Daoy (cell line): ENCODE results near the gene BRINP3. TPM values are rescaled to one million over a fixed set of nuclear protein-coding genes. Genes with fewer than 3 reads are reported as not detected.

Experiments used
- DNase-seq: peaks from one replicate; pipeline ENCODE4 v3.0.0-alpha.2; 2015; ENCODE audit warnings: low read depth
- total RNA-seq: library from RNA; depleted of rRNA; stranded (reverse); fragments of >200 nt; shearing (Covaris generic); gene quantifications from 2 replicates; pipeline ENCODE4 v1.2.3, GENCODE V29; 2014

The BRINP3 gene
- total RNA-seq, 1 experiment from 2014 or later, result not detected

DNA sequence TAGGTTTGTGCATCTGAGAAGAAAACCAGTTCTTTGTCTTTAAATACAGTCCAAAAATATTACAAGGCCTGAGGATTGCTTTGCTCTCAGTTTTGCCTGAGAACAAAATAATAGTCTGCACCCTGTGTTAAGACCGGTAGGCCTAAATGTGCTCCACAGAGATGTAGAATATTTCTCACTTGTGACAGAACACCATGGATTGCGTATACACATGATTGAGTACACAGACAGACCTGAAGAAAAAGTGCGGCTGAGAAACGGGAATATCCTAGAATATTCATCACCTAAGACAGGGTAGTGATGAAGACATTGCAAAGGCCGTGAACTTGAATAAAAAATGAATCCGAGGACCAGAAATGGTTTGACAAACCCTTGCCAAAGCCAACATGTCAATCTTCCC is 155.4 kb downstream of the BRINP3 start:
- DNase-seq, result no peak

DNA sequence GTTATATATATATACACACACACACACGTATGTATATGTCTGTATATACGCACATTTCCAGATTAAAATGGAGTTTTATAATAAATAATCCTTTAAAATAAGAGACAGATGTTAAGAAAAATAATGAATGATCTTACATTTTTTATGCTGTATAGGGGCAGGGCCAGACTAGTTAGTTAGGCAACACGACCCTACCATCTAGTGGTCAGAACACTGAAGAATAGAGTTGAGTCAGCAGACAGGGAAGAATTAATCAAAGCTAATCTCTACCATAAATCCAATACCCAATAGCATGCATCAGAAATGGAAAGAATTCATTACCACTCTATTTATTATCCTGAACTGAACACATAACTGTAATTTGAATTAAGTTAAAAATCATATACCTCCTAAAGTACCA is 156.7 kb downstream of the BRINP3 start:
- peak; percentile 3 for DNase-seq

DNA sequence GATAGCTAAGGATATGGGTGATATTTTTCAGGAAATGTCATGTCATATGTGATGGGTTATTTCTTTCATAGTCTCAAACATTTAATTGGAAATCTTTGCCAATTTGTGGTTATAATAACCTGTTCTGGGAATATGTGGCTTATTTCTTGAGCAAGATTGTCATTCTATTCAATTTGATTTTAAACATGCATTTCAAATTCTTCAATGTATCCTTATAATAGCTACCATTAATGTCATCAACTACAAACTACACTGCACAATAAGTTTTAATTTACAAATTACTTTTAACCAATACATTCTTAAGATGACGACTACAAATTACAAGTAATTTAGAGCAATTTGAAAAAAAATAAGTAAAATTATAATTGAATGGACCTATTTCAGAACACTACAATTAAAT is 164.9 kb downstream of the BRINP3 start:
- no peak for DNase-seq

DNA sequence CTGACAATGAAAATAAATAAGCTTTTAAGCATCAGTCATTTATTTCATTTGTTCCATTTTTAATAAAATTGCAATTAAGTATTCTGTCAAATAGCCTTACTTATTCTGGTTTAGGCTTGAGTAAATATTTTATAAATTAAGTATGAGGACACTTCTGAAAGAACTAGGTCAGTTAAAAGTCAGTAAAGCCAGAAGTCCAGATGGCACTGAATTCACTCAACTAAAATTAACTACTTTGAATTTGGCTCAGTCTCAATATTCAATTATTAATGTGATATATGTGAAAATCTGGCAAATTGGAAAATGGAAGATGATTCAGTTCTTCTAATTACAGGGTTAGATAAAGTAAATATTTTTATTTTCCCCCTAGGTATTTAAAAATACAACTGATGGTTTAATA is 174.2 kb downstream of the BRINP3 start:
- DNase-seq, result no peak

DNA sequence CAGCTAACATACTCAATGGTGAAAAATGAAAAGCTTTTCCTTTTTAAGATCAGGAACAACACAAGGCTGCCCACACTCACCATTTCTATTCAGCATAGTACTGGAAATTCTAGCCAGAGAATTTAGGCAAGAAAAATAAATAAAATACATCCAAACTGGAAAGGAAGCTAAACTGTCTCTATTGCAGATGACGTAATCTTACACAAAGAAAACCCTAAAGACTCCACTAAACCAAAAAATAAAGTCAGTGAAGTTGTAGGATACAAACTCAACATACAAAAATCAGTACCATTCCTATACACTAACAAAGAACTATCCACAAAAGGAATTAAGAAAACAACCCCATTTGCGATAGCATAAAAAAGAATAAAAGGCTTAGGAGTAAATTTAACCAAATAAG is 181.2 kb downstream of the BRINP3 start:
- DNase-seq, result no peak

DNA sequence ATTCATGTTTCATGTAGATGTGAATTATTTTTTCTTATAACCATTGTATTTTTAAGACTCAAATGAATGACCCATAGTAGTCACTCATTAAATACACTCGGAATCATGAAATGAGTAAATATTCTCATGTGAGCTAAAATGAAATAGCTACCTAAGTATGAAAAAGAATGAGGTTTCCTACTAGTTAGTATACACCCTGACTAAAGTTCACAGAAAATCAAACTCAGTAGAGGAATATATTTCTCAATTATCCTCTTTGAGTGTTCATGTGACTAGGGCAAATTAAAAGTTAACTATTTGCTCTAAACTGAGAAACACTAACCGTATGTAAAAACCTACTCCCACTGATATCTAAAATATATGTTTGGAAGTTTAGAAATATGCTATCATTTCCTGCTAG is 187.8 kb downstream of the BRINP3 start:
- DNase-seq, result no peak

DNA sequence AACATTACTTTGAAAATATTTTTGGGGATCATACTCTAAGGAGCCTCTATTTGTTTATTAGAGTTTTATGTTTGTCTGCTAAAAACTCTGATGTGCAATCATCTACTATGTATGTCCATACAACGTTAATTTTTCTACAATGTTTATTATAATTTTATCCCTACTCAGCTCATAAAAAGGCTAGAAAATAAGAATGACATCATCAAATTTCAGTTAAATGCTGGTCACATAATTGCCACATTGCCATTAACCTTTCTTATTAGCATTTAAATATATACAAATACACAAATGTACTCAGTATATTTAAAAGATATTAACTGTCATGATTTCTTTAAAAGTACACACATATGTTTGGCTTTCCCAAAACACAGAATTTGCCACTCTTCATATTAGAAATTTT is 191.6 kb downstream of the BRINP3 start:
- DNase-seq, result no peak

DNA sequence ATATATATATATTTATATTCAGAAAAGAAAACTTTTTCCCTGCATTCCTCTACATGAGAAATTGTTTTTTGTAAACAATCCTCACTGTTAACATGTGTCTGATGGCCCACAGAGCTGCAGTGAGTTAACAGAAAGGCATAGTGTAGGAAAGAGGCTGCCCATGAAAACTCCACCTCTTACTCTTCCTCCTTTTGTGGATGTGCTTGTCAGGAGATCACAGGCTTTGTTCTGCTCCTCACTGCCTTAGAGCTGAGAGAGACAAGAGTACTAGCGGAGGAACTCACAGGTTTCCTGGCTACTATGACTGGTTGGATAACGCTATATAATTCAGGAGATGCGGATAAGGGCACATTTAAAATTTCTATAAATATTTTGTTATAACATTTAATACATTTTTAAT is 200.6 kb downstream of the BRINP3 start:
- no peak for DNase-seq

DNA sequence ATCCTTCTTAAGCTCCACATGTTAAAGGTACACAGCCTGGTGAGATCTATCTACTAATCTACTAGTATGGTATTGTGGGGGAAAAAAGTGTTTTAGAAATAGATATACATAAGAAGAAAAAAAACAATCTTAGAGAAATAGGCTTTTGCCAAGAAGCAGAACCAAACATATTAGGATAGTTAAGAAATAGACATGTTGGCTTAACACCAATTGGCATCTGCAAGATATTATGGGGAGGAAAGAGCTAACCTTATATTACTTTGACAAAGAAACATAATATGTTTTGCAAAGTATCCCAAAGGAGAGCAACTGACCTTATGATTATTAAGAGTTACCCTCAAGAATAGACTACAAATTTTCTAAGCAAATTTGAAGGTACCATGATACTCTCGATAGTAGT is 202.9 kb downstream of the BRINP3 start:
- no peak for DNase-seq

DNA sequence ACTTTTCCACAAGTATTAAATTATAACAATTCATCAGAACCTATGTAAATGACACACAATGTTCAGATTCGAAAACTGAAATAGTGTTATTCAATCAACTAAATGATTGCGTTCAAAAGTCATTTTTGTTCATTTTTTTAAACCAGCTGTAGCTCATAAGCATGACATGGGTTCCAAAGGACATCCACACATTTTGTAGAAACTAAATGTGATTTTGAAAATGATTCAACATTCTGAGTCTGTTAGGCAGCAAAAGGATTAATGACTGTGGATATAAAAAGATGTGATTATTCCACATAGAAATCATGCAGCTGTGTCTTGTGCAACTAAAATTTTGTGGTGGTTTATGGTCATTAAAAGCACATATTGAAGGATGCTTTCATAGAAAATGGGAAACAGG is 204.5 kb downstream of the BRINP3 start:
- no peak for DNase-seq

DNA sequence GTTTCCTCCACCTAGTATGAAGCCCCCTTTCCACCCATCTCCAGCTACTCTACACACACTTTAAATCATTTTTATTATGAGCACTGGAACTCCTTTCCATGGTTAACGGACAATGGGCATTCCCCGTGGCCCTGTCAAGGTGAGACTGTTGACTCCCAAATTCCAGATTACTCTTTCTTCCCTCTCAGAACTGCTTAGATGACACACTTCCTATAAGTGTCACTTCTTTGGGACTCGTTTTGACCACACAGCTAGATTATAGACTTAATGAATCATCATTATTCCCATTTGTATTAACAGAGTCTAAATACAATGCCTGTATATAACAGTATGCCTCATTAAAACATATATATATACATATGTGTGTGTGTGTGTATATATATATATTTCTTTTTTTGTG is 215.1 kb downstream of the BRINP3 start:
- DNase-seq, result no peak

DNA sequence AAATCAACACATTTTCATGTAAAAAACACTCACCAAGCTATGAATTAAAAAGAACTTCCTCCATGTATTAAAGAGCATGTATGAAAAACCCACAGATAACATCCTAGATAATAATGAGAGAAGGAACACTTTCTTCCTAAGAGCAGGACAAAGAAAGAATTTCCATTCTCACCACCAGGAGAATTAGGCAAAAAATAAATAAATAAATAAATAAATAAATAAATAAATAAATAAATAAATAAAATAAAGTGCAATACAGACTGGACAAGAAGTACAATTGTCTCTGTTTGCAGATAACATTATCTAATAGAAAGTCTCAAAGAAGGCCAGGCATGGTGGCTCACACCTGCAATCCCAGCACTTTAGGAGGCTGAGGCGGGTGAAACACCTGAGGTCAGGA is 218.2 kb downstream of the BRINP3 start:
- DNase-seq, result no peak

DNA sequence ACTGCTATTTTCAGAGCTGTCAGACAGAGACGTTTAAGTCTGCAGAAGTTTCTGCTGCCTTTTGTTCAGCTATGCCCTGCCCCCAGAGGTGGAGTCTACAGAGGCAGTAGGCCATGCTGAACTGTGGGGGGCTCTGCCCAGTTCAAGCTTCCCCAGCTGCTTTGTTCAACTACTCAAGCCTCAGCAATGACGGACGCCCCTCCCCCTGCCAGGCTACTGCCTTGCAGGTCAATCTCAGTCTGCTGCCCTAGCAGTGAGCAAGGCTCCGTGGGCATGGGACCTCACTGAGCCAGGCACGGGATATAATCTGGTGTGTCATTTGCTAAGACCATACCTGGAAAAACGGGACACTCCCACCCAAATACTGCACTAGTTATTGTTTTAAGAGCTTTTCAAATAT is 219.7 kb downstream of the BRINP3 start:
- no peak for DNase-seq

DNA sequence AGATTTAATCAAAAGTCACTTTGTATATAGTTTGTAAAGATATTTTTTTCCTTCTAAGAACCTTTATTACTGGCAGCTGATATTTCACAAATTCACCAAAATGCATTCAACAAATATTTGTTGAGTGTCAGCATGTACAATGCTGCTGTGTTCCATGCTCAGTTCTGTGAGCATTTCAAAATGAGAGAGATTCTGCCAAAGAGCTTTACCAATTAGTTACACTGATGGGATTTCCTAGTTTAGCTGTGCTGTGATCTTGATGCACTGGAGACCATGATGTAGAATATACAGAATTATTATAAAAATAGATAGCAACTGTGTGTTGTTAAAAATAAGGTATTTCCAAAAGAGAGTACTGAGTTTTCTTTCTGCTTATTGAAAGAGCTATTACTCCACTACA is 225.6 kb downstream of the BRINP3 start:
- no peak for DNase-seq

DNA sequence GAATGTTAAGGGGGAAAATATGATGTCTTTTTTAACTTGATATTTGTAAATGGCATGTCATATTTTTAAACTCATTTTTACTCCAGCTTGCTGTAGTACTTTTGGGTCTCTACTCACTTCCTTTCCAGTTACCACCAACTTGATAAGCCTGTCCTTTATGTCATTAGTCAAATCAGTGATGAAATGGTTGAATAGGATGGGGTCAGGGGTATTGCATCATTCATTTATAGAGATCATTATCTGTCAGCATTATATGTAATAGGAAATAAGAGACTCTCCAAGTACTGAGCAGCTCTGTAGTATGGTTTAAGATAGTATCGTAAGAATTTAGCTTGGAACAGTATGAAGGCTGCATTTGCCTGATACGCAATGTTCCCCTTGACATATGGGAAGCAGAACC is 227.3 kb downstream of the BRINP3 start:
- no peak for DNase-seq

DNA sequence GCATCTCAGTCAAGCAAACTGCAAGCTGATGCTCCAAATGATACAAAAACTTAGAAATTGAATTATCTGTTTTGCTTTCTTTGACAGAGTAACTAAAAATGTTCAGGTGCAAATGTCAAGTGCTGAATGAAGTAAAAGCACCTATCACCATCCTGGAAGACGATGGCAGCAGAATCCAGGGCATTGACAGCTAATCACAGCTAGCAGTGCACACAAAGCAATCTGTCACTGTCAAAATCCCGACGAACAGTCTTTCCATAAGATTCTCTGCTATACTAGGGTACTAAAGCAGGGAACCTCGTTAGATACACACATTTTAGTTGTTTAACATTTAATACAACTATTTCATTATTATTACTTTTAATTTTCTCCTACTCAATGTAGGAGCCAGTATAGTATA is 233.3 kb downstream of the BRINP3 start:
- DNase-seq, result no peak

DNA sequence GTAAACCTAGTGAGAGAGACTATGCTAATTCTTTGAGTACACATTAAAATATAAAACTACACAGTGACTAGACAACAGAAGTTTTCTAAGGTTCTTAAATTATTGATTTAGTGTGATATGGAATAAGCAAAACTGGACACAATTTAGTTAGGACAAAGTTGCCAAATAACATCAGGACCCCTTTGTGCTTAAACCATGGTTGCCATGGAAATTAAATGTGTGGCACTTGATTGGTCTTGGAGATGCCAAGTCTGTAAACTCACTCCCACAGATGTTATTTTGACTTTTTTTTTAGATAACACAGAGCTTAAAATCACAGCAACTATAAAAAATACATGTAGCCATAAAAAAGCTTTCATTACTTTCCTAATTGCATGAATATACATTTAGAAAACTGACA is 234.6 kb downstream of the BRINP3 start:
- DNase-seq, result no peak

DNA sequence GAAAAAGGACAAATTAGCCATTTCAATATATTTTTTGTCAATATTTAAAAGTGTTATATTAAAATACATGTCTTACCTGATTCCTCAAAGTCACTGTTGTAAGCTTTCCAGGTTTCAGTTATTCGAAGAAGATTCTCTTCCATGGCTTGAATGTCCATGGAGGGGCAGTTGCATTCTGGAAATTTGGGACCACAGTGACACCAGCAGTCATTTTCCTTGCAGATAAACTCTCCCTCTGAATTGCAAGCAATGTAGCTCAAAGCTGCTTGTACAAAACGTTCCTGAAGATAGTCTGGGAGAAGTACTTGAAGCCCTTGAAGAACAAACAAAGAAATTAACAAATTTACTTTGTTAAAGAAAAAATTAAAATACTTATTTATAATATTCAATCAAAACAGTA is 251.7 kb downstream of the BRINP3 start:
- DNase-seq, result no peak

DNA sequence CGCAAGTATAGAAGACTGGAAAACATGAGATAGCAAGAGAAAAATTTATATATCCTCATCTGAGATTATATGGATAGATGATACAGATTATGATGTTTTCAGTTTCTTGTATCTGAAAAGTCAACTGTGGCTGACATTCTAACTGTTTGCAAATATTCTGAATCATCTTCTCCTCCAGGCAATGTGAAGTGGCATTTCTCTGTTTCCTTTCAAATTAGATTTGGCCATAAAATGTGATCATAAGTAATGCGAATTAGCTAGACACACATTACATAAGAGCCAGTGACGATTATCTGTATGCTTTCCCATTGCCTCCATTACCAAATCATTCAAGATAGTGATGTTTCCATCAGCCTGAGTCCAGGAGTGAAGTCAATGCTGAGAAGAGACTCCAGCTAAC is 265.2 kb downstream of the BRINP3 start:
- DNase-seq, result no peak

DNA sequence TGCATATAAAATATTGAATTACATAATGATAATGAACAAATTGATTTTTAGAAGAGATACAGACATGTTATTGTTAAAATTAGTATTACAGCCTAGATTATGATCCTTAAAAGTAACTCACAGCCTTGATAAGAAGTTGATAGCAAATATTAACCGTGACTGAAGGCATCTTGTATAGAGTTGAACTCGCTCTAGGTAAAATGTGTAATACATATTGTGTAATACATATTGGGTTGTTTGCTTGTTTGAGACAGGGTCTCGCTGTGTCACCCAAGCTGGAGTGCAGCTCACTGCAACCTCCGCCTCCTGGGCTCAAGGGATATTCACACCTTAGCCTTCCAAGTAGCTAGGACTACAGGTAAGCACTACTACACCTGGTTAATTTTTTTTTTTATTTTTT is 269.9 kb downstream of the BRINP3 start:
- DNase-seq, result no peak

DNA sequence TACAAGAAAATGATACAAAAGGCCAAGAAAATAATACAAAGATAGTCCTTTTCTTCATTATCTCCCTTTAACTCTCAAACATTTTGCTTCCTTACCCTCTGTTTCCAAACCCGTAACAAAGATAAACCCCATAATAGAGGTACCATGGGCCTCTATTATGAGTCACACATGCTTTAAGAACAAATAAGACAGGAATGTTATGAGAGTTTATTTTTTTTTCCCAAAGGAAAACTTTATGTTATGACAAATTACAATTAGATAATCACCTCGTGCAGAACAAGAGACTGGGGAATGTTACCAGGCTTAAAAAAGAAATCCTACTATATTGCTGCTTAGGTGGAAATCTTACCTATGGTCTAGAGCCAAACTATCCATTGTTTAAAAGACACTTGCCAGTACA is 272.0 kb downstream of the BRINP3 start:
- DNase-seq, result peak; percentile 2

DNA sequence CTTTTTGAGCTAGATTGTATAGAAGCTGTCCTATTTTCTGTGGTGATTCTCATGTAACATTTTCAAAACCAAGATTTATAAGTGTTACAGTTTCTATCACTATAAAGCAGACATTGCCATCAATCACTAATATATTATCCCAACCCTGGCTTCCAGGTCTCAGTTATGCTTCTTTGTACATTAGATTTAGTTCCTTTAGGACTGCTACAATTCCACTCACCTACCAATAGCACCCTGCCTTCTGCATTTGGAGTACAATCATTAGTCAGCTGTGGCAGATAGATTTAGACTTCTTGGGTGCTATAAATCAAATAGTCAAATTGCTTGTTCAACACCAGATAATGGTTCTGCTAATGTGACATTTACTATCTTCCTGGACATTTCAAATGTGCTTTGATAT is 281.6 kb downstream of the BRINP3 start:
- no peak for DNase-seq

DNA sequence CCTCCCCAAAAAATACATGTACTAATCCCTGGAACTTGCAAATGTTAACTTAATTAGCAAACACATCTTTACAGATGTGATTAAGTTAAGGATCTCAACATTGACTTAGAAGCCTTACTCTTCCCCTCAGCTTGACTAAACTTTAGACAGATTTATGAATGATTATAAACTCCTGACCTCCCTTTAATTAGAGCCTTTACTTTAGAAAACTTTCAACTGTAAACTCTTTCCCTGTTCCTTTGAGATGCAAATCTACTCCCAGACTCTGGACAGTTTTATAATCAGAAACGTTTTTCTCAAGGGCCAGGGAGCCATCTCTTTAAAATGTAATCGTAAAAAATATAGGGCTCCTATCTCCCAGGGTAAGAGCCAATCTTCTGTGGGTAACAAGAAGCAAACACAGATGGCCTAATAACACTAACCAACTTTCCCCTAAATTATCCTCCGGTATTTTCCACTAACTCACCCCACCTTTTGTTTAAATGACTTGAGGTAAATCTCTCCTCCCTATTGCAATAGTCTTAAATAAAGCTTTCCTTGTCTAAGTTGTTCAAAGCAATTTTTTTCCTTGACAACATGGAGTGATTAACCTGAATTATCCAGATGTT is 284.1 kb downstream of the BRINP3 start:
- no peak for DNase-seq

DNA sequence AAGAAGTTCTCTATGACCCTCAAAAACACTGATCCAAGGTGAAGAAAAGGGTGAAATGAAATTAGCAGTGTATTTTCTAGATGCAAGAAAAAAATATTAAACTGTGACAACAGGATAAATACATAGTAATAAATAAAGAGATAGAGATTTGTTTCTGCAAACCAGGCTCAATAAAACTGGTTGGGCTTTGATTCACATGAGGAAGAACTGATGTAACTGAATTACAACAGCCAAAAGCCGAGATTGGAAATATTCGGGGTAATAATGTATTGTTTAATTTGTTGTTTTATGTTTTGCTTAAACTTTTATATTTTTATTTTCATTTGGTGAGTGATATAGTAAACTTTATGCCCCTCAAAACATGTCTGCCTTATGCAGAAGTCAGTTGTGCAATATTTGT is 285.0 kb downstream of the BRINP3 start:
- no peak for DNase-seq

DNA sequence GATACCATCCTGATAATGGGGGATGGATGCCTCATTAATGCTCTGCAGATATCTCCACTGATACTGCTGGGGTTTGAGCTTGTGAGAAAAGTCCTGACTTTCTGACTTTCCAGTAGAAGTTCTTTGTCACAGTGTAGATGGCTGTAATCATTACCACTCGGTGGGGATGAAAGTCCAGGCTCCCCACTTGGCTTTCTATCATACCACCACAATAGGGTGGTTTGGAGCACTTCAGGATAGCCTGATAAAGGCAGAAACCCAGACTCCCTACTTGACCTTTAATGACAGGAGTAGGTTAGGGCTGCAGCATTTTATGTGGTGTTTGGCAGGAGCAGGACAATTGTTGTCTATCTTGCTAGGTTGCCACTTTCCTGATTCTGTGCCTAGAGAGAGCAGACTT is 294.1 kb downstream of the BRINP3 start:
- no peak for DNase-seq
